NCI-H2171 treated with DMSO at 0.1 percent for 48 hours (cell line): ENCODE measurements around the gene WDR1.

Experiments used
- DNase-seq: peaks from one replicate; lab custom pipeline; 2025; lab: John Stamatoyannopoulos, UW

The WDR1 gene

GRCh38 chr4:10097906-10098779 lies 18.5 kb downstream of the WDR1 start:
- DNase-seq, result no peak

- no peak for DNase-seq
Measured at GRCh38 chr4:10096978-10097335, 19.6 kb downstream of the WDR1 start.

GRCh38 chr4:10096201-10096977 lies 20.2 kb downstream of the WDR1 start:
- DNase-seq, result no peak

GRCh38 chr4:10095296-10095991 lies 21.2 kb downstream of the WDR1 start:
- no peak for DNase-seq

GRCh38 chr4:10094841-10095240 lies 21.8 kb downstream of the WDR1 start:
- DNase-seq, result no peak

GRCh38 chr4:10093801-10094552 lies 22.6 kb downstream of the WDR1 start:
- no peak for DNase-seq

- DNase-seq, result no peak
Measured at GRCh38 chr4:10093271-10093621, 23.4 kb downstream of the WDR1 start.

- DNase-seq, result no peak
Measured at GRCh38 chr4:10092481-10093270, 23.9 kb downstream of the WDR1 start.

GRCh38 chr4:10091531-10092181 lies 24.9 kb downstream of the WDR1 start:
- no peak for DNase-seq

- DNase-seq, result no peak
Measured at GRCh38 chr4:10090467-10091250, 25.9 kb downstream of the WDR1 start.

- DNase-seq, result no peak
Measured at GRCh38 chr4:10089346-10089745, 27.3 kb downstream of the WDR1 start.

- no peak for DNase-seq
Measured at GRCh38 chr4:10088135-10089010, 28.2 kb downstream of the WDR1 start.

- DNase-seq, result no peak
Measured at GRCh38 chr4:10087152-10087791, 29.3 kb downstream of the WDR1 start.

GRCh38 chr4:10086506-10087120 lies 30.0 kb downstream of the WDR1 start:
- no peak for DNase-seq

GRCh38 chr4:10085828-10086505 lies 30.6 kb downstream of the WDR1 start:
- no peak for DNase-seq

GRCh38 chr4:10085386-10085785 lies 31.2 kb downstream of the WDR1 start:
- DNase-seq, result no peak

GRCh38 chr4:10084651-10085358 lies 31.8 kb downstream of the WDR1 start:
- no peak for DNase-seq
